GM12874 (cell line): ENCODE data around the gene BTBD17.

Experiments
- TF ChIP-seq, protein P1 (sequence below): IDR thresholded peaks from 2 replicates; pipeline ENCODE4 v1.5.1; 2011; ENCODE audit warnings: low read depth, mild to moderate bottlenecking, control low read depth, low read length, moderate library complexity; ENCODE audit not compliant: insufficient read depth

Gene BTBD17

DNA sequence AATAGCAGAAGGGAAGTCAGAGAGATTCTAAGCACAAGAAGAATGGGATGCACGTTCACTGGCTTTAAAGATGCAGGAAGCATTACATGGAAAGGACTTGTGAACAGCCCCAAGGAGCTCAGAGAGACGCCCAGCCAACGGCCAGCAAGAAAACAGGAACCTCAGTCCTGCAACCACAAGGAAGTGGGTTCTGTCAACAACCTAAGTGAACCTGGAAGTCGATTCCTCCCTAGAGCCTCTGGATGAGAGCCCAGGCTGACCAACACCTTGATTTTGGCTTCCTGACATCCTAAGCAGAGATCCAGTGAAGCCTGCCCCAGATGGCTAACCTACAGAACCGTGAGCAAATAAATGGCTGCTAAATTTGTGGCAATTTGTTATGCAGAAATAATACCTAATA is 30.1 kb upstream of the BTBD17 start:
- TF ChIP-seq, protein P1, sequence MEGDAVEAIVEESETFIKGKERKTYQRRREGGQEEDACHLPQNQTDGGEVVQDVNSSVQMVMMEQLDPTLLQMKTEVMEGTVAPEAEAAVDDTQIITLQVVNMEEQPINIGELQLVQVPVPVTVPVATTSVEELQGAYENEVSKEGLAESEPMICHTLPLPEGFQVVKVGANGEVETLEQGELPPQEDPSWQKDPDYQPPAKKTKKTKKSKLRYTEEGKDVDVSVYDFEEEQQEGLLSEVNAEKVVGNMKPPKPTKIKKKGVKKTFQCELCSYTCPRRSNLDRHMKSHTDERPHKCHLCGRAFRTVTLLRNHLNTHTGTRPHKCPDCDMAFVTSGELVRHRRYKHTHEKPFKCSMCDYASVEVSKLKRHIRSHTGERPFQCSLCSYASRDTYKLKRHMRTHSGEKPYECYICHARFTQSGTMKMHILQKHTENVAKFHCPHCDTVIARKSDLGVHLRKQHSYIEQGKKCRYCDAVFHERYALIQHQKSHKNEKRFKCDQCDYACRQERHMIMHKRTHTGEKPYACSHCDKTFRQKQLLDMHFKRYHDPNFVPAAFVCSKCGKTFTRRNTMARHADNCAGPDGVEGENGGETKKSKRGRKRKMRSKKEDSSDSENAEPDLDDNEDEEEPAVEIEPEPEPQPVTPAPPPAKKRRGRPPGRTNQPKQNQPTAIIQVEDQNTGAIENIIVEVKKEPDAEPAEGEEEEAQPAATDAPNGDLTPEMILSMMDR: no peak

DNA sequence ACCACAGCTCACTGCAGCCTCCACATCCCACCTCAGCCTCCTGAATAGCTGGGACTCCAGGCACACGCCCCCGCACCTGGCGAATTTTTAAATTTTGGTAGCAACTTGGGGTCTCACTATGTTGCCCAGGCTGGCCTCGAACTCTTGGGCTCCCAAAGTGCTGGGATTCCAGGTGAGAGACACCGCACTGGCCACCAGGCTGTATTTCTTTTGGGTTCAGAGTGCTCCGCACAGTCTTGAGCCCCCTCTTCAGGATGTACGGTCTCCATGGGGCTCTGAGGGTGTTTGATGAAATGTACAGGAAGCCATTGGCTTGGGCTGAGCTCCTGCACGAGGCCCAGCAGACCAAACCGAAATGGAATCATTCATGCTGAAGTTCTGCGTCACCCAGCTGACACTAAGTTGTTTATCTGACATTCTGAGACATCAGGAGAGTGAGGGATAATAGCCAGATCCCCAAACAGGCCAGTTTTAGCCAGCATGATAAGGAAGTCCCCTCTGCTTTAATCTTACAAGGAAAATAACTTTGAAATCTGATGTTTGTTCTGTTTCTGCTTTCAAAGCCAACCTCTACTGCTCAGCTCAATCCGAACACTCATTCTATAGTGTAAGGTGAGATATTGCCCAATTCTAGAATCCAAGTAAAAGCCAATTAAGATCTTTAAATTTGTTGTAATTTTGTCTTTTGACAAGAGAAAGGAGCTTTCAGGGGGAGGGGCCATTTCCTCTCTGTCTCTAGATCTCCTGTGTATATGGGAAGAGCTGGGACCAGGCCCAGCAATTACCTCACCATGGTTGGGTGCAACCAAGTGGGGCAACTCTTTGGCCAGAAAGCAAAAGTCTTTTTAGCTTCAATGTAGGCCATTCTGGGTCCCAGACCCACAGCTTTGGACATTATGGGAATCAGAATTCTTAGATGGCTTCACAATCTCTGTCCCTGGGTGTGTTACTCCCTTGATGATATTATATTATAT is 29.3 kb upstream of the BTBD17 start:
- TF ChIP-seq, protein P1: no peak

GRCh38 chr17:74389937-74390679 is 28.4 kb upstream of the BTBD17 start:
- TF ChIP-seq, protein P1: no peak

DNA sequence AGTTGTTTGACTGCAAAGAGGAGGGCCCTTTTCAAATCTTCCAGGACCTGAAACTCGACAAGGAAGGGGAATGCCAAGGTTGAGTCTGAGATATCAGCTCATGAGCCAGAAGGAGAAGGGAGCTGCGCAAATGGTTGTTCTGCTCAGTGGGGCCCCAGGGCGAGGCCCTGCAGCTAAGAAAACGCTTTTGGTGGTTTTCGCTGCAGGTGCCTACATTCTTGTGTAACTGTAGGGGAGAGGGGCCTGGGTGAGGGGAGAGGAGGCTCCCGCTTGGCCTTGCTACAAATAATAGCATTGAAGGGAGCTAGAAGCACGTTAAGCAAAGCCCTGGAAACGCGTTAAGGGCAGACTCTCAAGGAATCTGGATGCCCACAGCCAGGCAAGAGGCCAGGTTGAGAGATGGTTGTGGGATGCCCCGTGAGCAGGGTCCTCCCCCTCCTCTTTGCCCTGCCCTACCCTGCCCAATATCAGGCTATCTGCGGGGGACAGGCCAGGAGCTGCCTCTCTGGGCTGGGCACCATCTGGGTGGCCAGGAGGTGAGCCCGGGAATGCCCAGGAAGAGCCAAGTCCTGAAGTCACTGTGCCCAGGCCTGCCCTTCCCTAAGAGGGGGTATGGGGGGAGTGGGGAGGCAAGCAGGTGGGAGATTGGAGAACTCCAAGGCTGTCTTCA is 27.6 kb upstream of the BTBD17 start:
- TF ChIP-seq, protein P1: no peak

GRCh38 chr17:74387365-74388218 is 25.9 kb upstream of the BTBD17 start:
- TF ChIP-seq, protein P1: no peak

DNA sequence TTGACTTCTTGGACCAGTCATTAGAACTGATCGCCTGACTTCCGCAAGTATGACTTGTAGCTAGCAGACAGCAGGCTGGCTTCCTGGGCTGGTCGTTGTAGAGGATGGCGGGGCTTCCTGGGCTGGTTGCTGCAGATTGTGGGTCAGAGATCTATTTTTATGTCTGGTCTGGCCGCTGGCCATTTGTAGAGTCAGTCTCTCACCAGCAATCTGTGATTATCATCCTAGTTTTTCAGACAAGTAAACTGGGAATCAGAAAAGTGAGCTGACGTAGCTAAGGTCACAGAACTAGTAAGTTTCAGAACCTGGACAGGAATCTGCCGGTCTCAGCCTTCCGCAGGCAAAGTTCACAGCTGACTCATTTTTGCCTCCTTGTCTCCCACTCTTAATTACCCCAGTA is 24.7 kb upstream of the BTBD17 start:
- TF ChIP-seq, protein P1: no peak
